ENCODE data around the gene MAP3K6. TPM values are rescaled to one million over a fixed set of nuclear protein-coding genes. Genes with fewer than 3 reads are reported as not detected.

The MAP3K6 gene
- total RNA-seq, 1 donor from 2014 or later: 117 TPM

GRCh38 chr1:27383039-27383605 lies 16.4 kb upstream of the MAP3K6 start, which contains the start of gene CD164L2:
Gene CD164L2, minus strand, starts transcription at chr1:27383333. Its CDS starts 94 bp downstream, at chr1:27383239.
- no peak for TF ChIP-seq CTCF (IDR thresholded peaks at IDR 0.05)
- no peak within 1 kb of the TSS for H3K27ac ChIP-seq
- peak within 1 kb of the TSS; percentile 33 for H3K4me3 ChIP-seq
- DNase-seq: peak; percentile 84
- H3K9me3 ChIP-seq: no peaks in the 10 kb centered on the region
- H3K36me3 ChIP-seq: no peaks in the 10 kb centered on the region
- intact Hi-C loops (cut with DNase I): no loop called here
- no peaks in the 10 kb centered on the region for H3K27me3 ChIP-seq (ENCODE audit: low read depth)
- peak; percentile 89 to 93 for ATAC-seq
- H3K4me1 ChIP-seq: peaks cover 17% of the 10 kb centered on the region

DNA sequence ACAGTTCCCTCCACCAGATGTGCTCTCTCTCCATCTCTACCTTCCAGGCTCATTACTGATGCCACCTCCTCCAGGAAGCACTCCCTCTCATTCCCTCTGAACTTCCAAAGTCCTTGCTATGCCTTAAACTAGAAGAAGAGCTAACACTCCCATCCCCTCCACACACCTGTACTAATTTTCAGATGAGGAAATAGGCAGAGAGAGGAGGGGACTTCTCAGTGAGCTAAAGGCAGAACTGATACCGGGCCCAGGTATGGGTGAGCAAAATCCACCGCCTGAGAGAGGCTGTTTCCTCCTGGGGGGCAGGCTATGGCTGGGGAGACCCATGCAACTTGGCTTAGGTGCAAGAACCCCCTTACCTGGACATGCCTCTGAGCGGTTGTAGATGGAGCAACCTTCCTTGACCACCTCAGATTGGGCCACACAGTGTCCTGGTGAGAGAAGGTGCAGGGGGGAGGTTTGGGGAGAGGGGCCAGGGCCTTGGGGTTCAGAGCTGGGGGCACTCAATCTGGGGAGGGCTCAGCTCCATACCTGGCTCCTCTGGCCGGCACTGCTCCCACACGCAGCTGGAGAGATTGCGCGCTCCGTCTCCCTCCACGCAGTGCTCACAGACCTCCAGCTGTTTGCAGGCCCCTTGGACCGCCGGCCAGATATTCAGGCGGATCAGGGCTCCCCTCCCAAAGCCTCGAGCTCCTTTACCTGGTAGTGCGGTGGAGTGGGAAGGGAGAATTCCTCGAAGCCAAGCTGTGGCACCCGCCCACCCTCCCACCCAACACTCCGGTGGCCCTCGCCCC lies 15.4 kb upstream of the MAP3K6 start:
- no peak overlapping the region for H3K4me3 ChIP-seq
- H3K4me1 ChIP-seq: peaks cover 17% of the 10 kb centered on the region
- no peak for TF ChIP-seq CTCF (IDR thresholded peaks at IDR 0.05)
- ATAC-seq (no peak), DNase-seq (no peak)
- no peaks in the 10 kb centered on the region for H3K36me3 ChIP-seq
- no peaks in the 10 kb centered on the region for H3K27me3 ChIP-seq (ENCODE audit: low read depth)
- no peaks in the 10 kb centered on the region for H3K9me3 ChIP-seq
- intact Hi-C loops (cut with DNase I): no loop called here
- no peak overlapping the region for H3K27ac ChIP-seq

DNA sequence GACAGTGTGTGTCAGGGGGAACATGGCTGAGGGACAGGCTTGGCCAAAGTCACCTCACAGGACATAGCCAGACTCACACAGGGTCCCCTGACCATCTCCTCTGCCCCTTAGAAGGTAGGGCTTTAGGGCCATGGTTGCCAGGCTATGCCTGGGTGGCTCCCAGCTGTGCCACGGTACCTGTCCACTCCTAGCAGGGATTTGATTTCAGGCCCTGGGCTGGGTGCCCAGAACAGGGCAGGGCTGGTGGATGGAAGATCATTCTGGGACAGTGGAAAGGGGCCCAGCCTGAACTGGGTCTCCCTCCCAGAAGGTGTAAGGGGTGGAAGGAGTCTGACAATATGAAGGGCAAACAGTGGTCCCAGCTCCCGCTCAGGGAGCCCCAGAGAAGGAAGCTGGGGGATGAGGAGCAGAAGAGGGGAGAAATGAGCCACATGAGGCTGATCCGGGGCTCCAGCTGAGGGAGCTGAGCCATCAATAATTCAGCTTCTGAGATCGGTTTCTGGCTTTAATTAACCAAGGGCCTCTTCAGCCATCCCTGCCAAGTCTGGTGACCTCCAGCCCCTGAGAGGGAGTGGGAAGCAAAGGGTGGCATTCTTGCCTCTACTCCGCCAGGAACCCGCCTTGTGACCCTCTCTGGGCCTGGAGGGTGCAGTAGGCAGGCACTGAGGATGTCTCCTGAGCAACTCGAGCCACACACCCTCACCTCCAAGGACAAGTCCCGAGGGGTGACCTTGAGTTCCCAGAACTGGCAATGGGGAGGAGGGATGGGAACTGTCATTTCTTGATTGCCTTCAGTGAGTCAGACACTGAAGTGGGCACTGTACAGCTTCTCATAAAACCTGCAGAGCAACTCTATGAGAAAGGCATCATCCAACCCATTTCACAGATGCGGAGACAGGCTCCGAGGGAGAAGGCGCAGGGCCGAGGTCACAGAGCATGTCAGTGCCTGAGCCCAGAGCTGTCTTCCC lies 14.3 kb upstream of the MAP3K6 start:
- Histone ChIP-seq H3K27ac (no peak overlapping the region), H3K4me1 (peaks cover 21% of the 10 kb centered on the region), H3K4me3 (no peak overlapping the region), H3K27me3 (ENCODE audit: low read depth) (no peaks in the 10 kb centered on the region), H3K36me3 (no peaks in the 10 kb centered on the region), H3K9me3 (no peaks in the 10 kb centered on the region)
- DNase-seq (no peak), ATAC-seq (peak in 1 of 2 donors; percentile 7)
- intact Hi-C loops (cut with DNase I): no loop called here
- no peak for TF ChIP-seq CTCF (IDR thresholded peaks at IDR 0.05)

GRCh38 chr1:27380224-27380623 lies 13.5 kb upstream of the MAP3K6 start:
- ATAC-seq: no peak
- no peaks in the 10 kb centered on the region for H3K9me3 ChIP-seq
- no peak overlapping the region for H3K4me3 ChIP-seq
- no peak for DNase-seq
- intact Hi-C loops (cut with DNase I): no loop called here
- no peak for TF ChIP-seq CTCF (IDR thresholded peaks at IDR 0.05)
- H3K36me3 ChIP-seq: no peaks in the 10 kb centered on the region
- peaks cover 22% of the 10 kb centered on the region for H3K4me1 ChIP-seq
- H3K27ac ChIP-seq: no peak overlapping the region
- H3K27me3 ChIP-seq (ENCODE audit: low read depth): no peaks in the 10 kb centered on the region

- intact Hi-C loops (cut with DNase I): no loop called here
These were observed 12.9 kb upstream of the MAP3K6 start for GRCh38 chr1:27379564-27380122.

More at GRCh38 chr1:27379564-27380122, 12.9 kb upstream of the MAP3K6 start:
- no peak for TF ChIP-seq CTCF (IDR thresholded peaks at IDR 0.05)
- H3K36me3 ChIP-seq: no peaks in the 10 kb centered on the region
- no peak overlapping the region for H3K4me3 ChIP-seq
- H3K4me1 ChIP-seq: peaks cover 24% of the 10 kb centered on the region
- H3K9me3 ChIP-seq: no peaks in the 10 kb centered on the region
- H3K27ac ChIP-seq: no peak overlapping the region
- DNase-seq: no peak
- H3K27me3 ChIP-seq (ENCODE audit: low read depth): no peaks in the 10 kb centered on the region
- no peak for ATAC-seq
